K562 (cell line): ENCODE results near the gene SNRPA.

Source experiments
- CTCF ChIP-seq, 3 experiments: IDR thresholded peaks in 2 of 3; conservative IDR thresholded peaks in 1 of 3; 2 replicates each; pipeline ENCODE4 v1.5.1; 2011 to 2012; ENCODE audit warnings: low read length in 3 of 3, mild to moderate bottlenecking in 3 of 3, control low read depth in 2 of 3, improper control_type of control experiment in 1 of 3, inconsistent platforms in 1 of 3, low read depth in 1 of 3, mixed read lengths in 1 of 3, moderate library complexity in 1 of 3; ENCODE audit not compliant: insufficient read depth in 2 of 3
- EZH2 ChIP-seq: IDR thresholded peaks from 2 replicates; pipeline ENCODE4 v1.6.1; 2012; ENCODE audit warnings: low read depth, mild to moderate bottlenecking, inconsistent platforms, low read length, borderline replicate concordance
- MXD1 ChIP-seq: fragments of 250-450 bp; sonication (Bioruptor Pico); IDR thresholded peaks from 2 replicates; pipeline ENCODE4 v1.8.0; 2021; ENCODE audit warnings: borderline replicate concordance, mild to moderate bottlenecking, moderate library complexity; ENCODE audit not compliant: poor library complexity, severe bottlenecking
- ZMIZ1 ChIP-seq, 2 experiments: fragments of 150-350 bp in 1 of 2; IDR thresholded peaks; 2 replicates each; pipeline ENCODE4 v1.6.1; 2012 to 2016; ENCODE audit warnings: low read depth in 2 of 2, low read length in 2 of 2, mild to moderate bottlenecking in 1 of 2, moderate library complexity in 1 of 2
- ZNF280A ChIP-seq: fragments of 450-650 bp; IDR thresholded peaks from 2 replicates; pipeline ENCODE4 v1.6.1; 2018; ENCODE audit warnings: mild to moderate bottlenecking, low read depth; ENCODE audit not compliant: partially characterized antibody

GRCh38 chr19:40811478-40812341 lies 60.7 kb downstream of the SNRPA start:
- TF ChIP-seq CTCF (IDR thresholded peaks at IDR 0.05 in 2 of 3, conservative IDR thresholded peaks at IDR 0.05 in 1 of 3; ENCODE audit: insufficient read depth in 2 of 3, low read depth in 1 of 3, low read length in 3 of 3) (peak in 2 of 3 experiments; percentile 6 to 12; a peak in 1 of 6 replicates), EZH2 (no peak), MXD1 (CRISPR knock-in tag) (no peak), ZMIZ1 (IDR thresholded peaks at IDR 0.05; ENCODE audit: low read depth in 2 of 2, low read length in 2 of 2) (no peak), ZNF280A (no peak)
